HEK293 (cell line): ENCODE results near the gene TMC4.
A peak's percentile ranks its signal among the peaks of the same experiment; 100 is the strongest.

Experiments used
- AEBP2 ChIP-seq: fragments of 450-650 bp; formaldehyde crosslinking; IDR thresholded peaks from 2 replicates; pipeline ENCODE4 v1.5.1; 2016; ENCODE audit warnings: missing biosample characterization, missing genetic modification characterization, borderline replicate concordance
- BCL11A ChIP-seq: fragments of 450-650 bp; formaldehyde crosslinking; IDR thresholded peaks from 2 replicates; pipeline ENCODE4 v1.5.1; 2016; ENCODE audit warnings: low read depth, missing biosample characterization, missing genetic modification characterization
- GLIS1 ChIP-seq: fragments of 450-650 bp; formaldehyde crosslinking; IDR thresholded peaks from 2 replicates; pipeline ENCODE4 v1.5.1; 2016; ENCODE audit warnings: missing biosample characterization, missing genetic modification characterization
- GLIS2 ChIP-seq: fragments of 450-650 bp; formaldehyde crosslinking; IDR thresholded peaks from 2 replicates; pipeline ENCODE4 v1.5.1; 2016; ENCODE audit warnings: missing biosample characterization, missing genetic modification characterization
- HIC1 ChIP-seq: fragments of 450-650 bp; formaldehyde crosslinking; IDR thresholded peaks from 2 replicates; pipeline ENCODE4 v1.5.1; 2016; ENCODE audit warnings: missing biosample characterization, missing genetic modification characterization
- KLF9 ChIP-seq: fragments of 450-650 bp; formaldehyde crosslinking; IDR thresholded peaks from 2 replicates; pipeline ENCODE4 v1.5.1; 2016; ENCODE audit warnings: missing biosample characterization, missing genetic modification characterization, low read depth
- MZF1 ChIP-seq: fragments of 450-650 bp; formaldehyde crosslinking; IDR thresholded peaks from 2 replicates; pipeline ENCODE4 v1.5.1; 2017; ENCODE audit warnings: missing biosample characterization, missing genetic modification characterization, borderline replicate concordance
- SETDB1 ChIP-seq: IDR thresholded peaks from one replicate; pipeline ENCODE4 v1.6.1; 2017; ENCODE audit warnings: mild to moderate bottlenecking, low read length, moderate library complexity, mixed read lengths; ENCODE audit not compliant: insufficient read length
- SP3 ChIP-seq: fragments of 450-650 bp; formaldehyde crosslinking; IDR thresholded peaks from 2 replicates; pipeline ENCODE4 v1.5.1; 2016; ENCODE audit warnings: missing biosample characterization, missing genetic modification characterization
- SP7 ChIP-seq: fragments of 450-650 bp; formaldehyde crosslinking; IDR thresholded peaks from 2 replicates; pipeline ENCODE4 v1.5.1; 2016; ENCODE audit warnings: missing biosample characterization, missing genetic modification characterization
- TRIM28 ChIP-seq: IDR thresholded peaks from 2 replicates; pipeline ENCODE4 v1.6.1; 2011; ENCODE audit warnings: low read length, control low read depth, borderline replicate concordance
- YY2 ChIP-seq: fragments of 450-650 bp; formaldehyde crosslinking; IDR thresholded peaks from 2 replicates; pipeline ENCODE4 v1.5.1; 2016; ENCODE audit warnings: missing biosample characterization, missing genetic modification characterization
- ZBTB7A ChIP-seq: fragments of 450-650 bp; formaldehyde crosslinking; IDR thresholded peaks from 2 replicates; pipeline ENCODE4 v1.5.1; 2016; ENCODE audit warnings: low read depth, missing biosample characterization, missing genetic modification characterization
- ZFHX2 ChIP-seq: fragments of 450-650 bp; formaldehyde crosslinking; conservative IDR thresholded peaks from 2 replicates; pipeline ENCODE4 v1.5.1; 2016; ENCODE audit warnings: missing biosample characterization, missing genetic modification characterization
- ZFP37 ChIP-seq: fragments of 450-650 bp; formaldehyde crosslinking; IDR thresholded peaks from 2 replicates; pipeline ENCODE4 v1.5.1; 2016; ENCODE audit warnings: missing biosample characterization, missing genetic modification characterization
- ZNF112 ChIP-seq: fragments of 450-650 bp; formaldehyde crosslinking; IDR thresholded peaks from 2 replicates; pipeline ENCODE4 v1.5.0; 2017; ENCODE audit warnings: missing biosample characterization, missing genetic modification characterization
- ZNF121 ChIP-seq: fragments of 450-650 bp; formaldehyde crosslinking; IDR thresholded peaks from 2 replicates; pipeline ENCODE4 v1.5.1; 2016; ENCODE audit warnings: missing biosample characterization, missing genetic modification characterization
- ZNF146 ChIP-seq: fragments of 450-650 bp; formaldehyde crosslinking; IDR thresholded peaks from 2 replicates; pipeline ENCODE4 v1.5.1; 2016; ENCODE audit warnings: missing biosample characterization, missing genetic modification characterization
- ZNF23 ChIP-seq: fragments of 450-650 bp; formaldehyde crosslinking; IDR thresholded peaks from 2 replicates; pipeline ENCODE4 v1.5.1; 2016; ENCODE audit warnings: missing biosample characterization, missing genetic modification characterization, borderline replicate concordance
- ZNF280C ChIP-seq: fragments of 450-650 bp; formaldehyde crosslinking; IDR thresholded peaks from 2 replicates; pipeline ENCODE4 v1.5.1; 2016; ENCODE audit warnings: missing biosample characterization, missing genetic modification characterization
- ZNF324 ChIP-seq: fragments of 450-650 bp; formaldehyde crosslinking; IDR thresholded peaks from 2 replicates; pipeline ENCODE4 v1.5.1; 2016; ENCODE audit warnings: missing biosample characterization, missing genetic modification characterization
- ZNF341 ChIP-seq: fragments of 450-650 bp; formaldehyde crosslinking; IDR thresholded peaks from 2 replicates; pipeline ENCODE4; 2016; ENCODE audit warnings: low read depth, missing biosample characterization, missing genetic modification characterization
- ZNF626 ChIP-seq: fragments of 450-650 bp; sonication (Bioruptor Pico); formaldehyde crosslinking; IDR thresholded peaks from 2 replicates; pipeline ENCODE4 v1.5.1; 2018; ENCODE audit warnings: missing biosample characterization, missing genetic modification characterization, inconsistent platforms
- ZNF701 ChIP-seq: fragments of 450-650 bp; formaldehyde crosslinking; IDR thresholded peaks from 2 replicates; pipeline ENCODE4 v1.5.1; 2016; ENCODE audit warnings: missing biosample characterization, missing genetic modification characterization
- ZNF707 ChIP-seq: fragments of 450-650 bp; formaldehyde crosslinking; IDR thresholded peaks from 2 replicates; pipeline ENCODE4 v1.5.1; 2016; ENCODE audit warnings: missing biosample characterization, missing genetic modification characterization
- ZSCAN30 ChIP-seq: fragments of 450-650 bp; IDR thresholded peaks from 2 replicates; pipeline ENCODE4 v1.5.1; 2018; ENCODE audit warnings: missing biosample characterization, mild to moderate bottlenecking, missing genetic modification characterization, moderate library complexity
- ZXDB ChIP-seq: fragments of 450-650 bp; formaldehyde crosslinking; IDR thresholded peaks from 2 replicates; pipeline ENCODE4 v1.5.1; 2016; ENCODE audit warnings: missing biosample characterization, missing genetic modification characterization
- TF ChIP-seq, protein P1 (sequence below): IDR thresholded peaks from 2 replicates; pipeline ENCODE4 v1.6.1; 2011; ENCODE audit warnings: mild to moderate bottlenecking, low read depth, low read length, borderline replicate concordance
- TF ChIP-seq, protein P2 (sequence below): fragments of 450-650 bp; formaldehyde crosslinking; IDR thresholded peaks from 2 replicates; pipeline ENCODE4 v1.5.1; 2016; ENCODE audit warnings: missing biosample characterization, missing genetic modification characterization

Gene TMC4

GRCh38 chr19:54159352-54160181 is 13.4 kb downstream of the TMC4 start, which contains the start of gene LENG1 (continued):
- TF ChIP-seq AEBP2 (tag by site-specific recombination), result no peak
- TF ChIP-seq TRIM28, result 0 out of 2 replicates have a peak, but pooled peaks have one; percentile 10
- TF ChIP-seq ZNF23 (tag by site-specific recombination), result no peak
- TF ChIP-seq ZFHX2 (tag by site-specific recombination), result peak; percentile 86
- TF ChIP-seq ZFP37, result peak; percentile 74; the same call in 1 of the 2 replicates
- TF ChIP-seq GLIS1 (tag by site-specific recombination), result peak; percentile 63; the same call in 1 of the 2 replicates
- peak; percentile 52 for TF ChIP-seq GLIS2
- peak; percentile 90 for TF ChIP-seq ZNF341
- TF ChIP-seq BCL11A, result no peak
- TF ChIP-seq ZNF324, result 0 out of 2 replicates have a peak, but pooled peaks have one; percentile 14
- peak; percentile 84; the same call in 1 of the 2 replicates for TF ChIP-seq ZNF121 (tag by site-specific recombination)
- 0 out of 2 replicates have a peak, but pooled peaks have one; percentile 24 for TF ChIP-seq SP7 (tag by site-specific recombination)
- no peak for TF ChIP-seq ZNF701
- peak; percentile 58 for TF ChIP-seq ZSCAN30 (tag by site-specific recombination)
- TF ChIP-seq KLF9, result peak; percentile 33; the same call in 1 of the 2 replicates
- TF ChIP-seq, protein P1, sequence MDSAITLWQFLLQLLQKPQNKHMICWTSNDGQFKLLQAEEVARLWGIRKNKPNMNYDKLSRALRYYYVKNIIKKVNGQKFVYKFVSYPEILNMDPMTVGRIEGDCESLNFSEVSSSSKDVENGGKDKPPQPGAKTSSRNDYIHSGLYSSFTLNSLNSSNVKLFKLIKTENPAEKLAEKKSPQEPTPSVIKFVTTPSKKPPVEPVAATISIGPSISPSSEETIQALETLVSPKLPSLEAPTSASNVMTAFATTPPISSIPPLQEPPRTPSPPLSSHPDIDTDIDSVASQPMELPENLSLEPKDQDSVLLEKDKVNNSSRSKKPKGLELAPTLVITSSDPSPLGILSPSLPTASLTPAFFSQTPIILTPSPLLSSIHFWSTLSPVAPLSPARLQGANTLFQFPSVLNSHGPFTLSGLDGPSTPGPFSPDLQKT, result peak; percentile 56; the same call in 1 of the 2 replicates
- peak; percentile 85 for TF ChIP-seq SP3 (tag by site-specific recombination)
- TF ChIP-seq, protein P2, sequence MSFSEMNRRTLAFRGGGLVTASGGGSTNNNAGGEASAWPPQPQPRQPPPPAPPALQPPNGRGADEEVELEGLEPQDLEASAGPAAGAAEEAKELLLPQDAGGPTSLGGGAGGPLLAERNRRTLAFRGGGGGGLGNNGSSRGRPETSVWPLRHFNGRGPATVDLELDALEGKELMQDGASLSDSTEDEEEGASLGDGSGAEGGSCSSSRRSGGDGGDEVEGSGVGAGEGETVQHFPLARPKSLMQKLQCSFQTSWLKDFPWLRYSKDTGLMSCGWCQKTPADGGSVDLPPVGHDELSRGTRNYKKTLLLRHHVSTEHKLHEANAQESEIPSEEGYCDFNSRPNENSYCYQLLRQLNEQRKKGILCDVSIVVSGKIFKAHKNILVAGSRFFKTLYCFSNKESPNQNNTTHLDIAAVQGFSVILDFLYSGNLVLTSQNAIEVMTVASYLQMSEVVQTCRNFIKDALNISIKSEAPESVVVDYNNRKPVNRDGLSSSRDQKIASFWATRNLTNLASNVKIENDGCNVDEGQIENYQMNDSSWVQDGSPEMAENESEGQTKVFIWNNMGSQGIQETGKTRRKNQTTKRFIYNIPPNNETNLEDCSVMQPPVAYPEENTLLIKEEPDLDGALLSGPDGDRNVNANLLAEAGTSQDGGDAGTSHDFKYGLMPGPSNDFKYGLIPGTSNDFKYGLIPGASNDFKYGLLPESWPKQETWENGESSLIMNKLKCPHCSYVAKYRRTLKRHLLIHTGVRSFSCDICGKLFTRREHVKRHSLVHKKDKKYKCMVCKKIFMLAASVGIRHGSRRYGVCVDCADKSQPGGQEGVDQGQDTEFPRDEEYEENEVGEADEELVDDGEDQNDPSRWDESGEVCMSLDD (tag by site-specific recombination), result peak; percentile 65; the same call in 1 of the 2 replicates
- TF ChIP-seq ZXDB (tag by site-specific recombination), result peak; percentile 90
- peak; percentile 20 for TF ChIP-seq SETDB1
- TF ChIP-seq MZF1 (tag by site-specific recombination), result peak; percentile 4; the same call in 1 of the 2 replicates
- TF ChIP-seq YY2 (tag by site-specific recombination), result peak; percentile 64
- TF ChIP-seq ZNF112 (tag by site-specific recombination), result no peak
- no peak for TF ChIP-seq ZBTB7A (tag by site-specific recombination)
- TF ChIP-seq ZNF280C (tag by site-specific recombination), result no peak
- TF ChIP-seq HIC1 (tag by site-specific recombination), result peak; percentile 99
- no peak for TF ChIP-seq ZNF626 (tag by site-specific recombination)
- no peak for TF ChIP-seq ZNF146 (tag by site-specific recombination)
- TF ChIP-seq ZNF707 (tag by site-specific recombination), result no peak
